Activated CD4-positive, alpha-beta T cell treated with anti-CD3 and anti-CD28 coated beads, Interleukin-2, amount 50 U/mL, for 48 hours (primary cell): ENCODE data around the gene PRPF8.
A peak's percentile ranks its signal among the peaks of the same experiment; 100 is the strongest.

ENCODE experiments used
- DNase-seq, 2 experiments: peaks; one replicate each; pipeline ENCODE4 v3.0.0-alpha.2; 2020

PRPF8 gene

DNA sequence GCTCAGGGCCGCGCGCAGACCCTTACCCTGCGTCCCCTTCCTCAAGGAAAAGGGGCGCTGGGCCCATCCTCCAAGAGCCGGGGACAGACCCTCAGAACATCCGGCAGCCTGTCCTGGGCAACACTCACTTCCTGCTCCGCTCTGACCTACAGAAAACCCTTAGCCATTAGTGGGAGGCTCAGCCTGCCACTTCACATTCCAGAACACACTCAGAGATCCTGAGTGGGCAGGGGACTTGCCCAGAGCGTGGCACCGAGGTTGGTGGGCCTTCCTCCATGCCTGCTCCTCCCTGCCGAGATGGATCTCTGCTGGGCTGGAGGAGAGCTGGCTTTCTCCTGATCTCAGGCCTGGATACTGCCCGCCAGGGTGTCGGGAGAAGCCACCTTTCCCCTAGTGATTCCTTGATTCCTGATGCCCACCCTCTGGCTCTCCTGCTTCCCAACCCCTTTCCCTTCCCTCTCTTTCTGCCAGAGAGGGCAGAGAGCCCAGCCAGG lies 40.6 kb downstream of the PRPF8 start:
- DNase-seq: peak in 1 of 2 experiments; percentile 23

- peak; percentile 34 to 42 for DNase-seq
Observed at GRCh38 chr17:1643293-1643998, 41.2 kb downstream of the PRPF8 start.

- no peak for DNase-seq
Observed at GRCh38 chr17:1641065-1641403, 43.6 kb downstream of the PRPF8 start.

- DNase-seq: no peak
Observed at GRCh38 chr17:1640329-1641064, 44.2 kb downstream of the PRPF8 start.

DNA sequence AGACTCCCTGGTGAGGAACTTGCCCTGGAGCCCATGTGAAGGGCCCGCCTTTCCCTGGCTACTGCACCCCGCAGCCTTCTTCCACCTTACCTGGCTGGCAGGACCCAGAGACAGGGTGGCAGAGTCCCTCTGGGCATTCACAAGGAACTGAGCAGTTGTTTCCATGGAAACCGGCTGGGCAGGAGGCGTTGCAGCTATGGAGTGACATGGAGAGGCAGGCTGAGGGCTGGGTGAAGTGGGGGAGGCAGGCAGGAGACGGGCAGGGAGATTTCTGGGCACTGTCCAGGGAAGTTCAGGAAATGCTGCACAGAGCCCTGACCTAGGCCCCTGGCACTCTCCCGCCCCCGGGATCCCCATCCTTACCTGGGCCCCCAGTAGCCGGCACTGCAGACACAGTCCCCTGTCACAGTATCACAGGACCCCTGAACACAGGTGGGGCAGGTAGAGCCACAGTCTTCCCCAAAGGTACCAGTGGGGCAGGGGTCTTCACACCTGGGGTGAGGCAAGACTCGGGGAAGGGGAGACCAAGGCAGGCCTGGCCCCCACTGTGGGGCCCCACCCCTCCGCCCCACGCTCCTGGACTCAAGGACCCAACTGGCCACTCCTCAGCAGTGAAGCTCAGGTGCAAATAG lies 45.0 kb downstream of the PRPF8 start:
- DNase-seq: no peak

- no peak for DNase-seq
Observed at GRCh38 chr17:1638624-1639300, 45.9 kb downstream of the PRPF8 start.

DNA sequence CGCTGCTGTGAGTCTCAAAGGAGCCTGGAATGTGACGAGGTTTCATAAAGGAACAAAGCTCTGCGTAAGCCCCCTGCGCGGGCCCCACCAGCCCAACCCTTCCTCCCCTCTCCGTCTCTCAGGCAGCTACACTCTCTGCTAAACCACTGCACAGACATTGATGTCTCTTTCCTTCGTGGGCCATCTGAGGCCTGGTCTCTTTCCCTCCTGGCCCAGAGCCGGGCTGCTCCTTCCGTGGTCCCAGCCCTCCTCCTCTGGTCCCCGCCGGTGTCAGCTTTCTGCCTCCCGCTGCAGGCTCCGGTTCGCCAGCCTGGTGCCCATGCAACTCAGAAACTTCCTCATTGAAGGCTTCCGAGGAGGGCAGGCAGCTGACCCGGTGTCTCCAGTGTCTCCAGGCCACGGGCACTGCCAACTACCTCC lies 46.5 kb downstream of the PRPF8 start:
- no peak for DNase-seq

- DNase-seq: no peak
Observed at GRCh38 chr17:1636732-1637285, 47.9 kb downstream of the PRPF8 start.

DNA sequence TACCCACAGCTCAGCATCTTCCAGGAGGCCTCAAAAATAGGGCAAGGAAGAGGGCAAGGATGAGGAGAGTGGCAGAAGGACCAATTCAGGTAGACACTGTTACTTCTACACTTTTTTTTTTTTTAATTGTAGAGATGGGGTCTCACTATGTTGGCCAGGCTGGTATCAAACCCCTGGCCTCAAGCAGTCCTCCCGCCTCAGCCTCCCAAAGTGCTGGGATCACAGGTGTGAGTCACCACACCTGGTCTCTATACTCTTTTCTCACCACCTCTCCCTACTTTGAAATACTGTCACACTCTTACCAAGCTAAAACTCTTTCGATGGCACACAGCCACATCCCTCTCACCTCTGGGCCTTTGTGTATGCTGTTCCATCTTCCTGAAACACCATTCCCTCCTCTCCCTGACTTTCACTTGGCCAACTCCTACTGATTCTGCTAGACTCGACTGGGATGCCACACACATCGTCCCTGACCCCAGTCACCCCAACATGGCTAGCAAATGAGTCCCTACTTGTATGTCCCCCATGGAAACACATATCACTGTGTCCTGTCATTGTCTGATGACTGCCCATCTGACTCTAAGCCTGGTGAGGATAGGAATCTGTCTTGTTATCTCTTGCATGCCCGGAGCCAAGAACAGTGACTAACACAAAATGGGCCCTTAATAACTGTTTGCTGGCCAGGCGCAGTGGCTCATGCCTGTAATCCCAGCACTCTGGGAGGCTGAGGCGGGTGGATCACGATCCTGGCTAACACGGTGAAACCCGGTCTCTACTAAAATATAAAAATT lies 48.8 kb downstream of the PRPF8 start:
- DNase-seq: no peak

- DNase-seq: no peak
Observed at GRCh38 chr17:1634841-1635650, 49.6 kb downstream of the PRPF8 start.

DNA sequence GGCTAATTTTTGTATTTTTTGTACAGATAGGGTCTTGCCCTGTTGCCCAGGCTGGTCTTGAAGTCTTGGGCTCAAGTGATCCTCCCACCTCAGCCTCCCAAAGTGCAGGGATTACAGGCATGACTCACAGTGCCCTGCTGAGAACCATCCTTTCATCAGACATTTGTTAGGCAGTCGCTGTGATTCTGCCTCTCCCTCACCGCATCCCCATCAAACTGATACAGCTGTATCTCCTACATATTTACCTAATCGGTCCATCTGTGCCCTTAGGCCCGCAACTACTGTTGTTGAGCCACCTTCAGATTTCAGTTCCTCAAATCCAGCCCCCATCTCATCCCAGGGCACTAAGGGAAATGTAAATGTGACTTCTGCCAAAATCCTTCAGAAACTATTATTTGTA lies 54.0 kb downstream of the PRPF8 start:
- no peak for DNase-seq

DNA sequence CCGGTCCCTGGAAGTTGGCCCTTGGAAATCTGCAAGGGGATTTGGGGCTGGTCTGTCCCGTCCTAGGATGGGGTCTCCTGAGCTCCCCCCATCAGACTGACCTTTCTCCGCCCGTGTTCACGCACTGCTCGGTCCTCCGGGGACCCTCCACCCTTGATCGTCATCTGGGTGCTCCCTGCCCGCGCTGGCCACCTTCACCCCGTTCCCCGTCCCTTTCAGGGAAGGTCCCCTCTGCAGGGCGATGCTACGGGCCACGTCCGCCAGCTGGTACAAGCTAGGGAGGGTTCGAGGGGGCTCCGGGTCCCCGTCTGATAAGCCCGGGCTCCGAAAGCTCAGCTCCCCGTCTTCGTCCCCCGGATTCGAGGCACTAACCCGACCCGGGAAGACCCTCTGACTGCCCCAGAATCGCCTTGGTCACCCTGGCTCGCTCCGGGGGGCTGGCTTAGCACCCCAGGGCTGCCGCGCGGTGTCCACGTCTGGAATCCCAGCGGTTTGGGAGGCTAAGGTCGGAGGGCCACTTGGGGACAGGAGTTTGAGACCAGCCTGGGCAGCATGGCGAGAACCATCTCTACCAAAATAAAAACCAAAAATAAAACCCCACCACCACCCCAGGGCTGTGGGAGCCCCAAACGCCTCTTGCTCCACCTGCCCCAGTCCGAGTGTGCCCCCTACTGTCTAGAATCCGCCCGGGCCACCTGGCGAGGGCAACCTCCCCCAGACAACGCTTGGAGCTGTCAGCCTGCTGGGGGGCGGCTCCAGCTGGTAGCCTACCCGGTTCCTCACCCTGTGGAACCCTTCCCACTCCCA lies 55.0 kb downstream of the PRPF8 start:
- DNase-seq: peak; percentile 89 to 92

GRCh38 chr17:1628856-1629503 lies 55.7 kb downstream of the PRPF8 start:
- DNase-seq: peak; percentile 89 to 92

DNA sequence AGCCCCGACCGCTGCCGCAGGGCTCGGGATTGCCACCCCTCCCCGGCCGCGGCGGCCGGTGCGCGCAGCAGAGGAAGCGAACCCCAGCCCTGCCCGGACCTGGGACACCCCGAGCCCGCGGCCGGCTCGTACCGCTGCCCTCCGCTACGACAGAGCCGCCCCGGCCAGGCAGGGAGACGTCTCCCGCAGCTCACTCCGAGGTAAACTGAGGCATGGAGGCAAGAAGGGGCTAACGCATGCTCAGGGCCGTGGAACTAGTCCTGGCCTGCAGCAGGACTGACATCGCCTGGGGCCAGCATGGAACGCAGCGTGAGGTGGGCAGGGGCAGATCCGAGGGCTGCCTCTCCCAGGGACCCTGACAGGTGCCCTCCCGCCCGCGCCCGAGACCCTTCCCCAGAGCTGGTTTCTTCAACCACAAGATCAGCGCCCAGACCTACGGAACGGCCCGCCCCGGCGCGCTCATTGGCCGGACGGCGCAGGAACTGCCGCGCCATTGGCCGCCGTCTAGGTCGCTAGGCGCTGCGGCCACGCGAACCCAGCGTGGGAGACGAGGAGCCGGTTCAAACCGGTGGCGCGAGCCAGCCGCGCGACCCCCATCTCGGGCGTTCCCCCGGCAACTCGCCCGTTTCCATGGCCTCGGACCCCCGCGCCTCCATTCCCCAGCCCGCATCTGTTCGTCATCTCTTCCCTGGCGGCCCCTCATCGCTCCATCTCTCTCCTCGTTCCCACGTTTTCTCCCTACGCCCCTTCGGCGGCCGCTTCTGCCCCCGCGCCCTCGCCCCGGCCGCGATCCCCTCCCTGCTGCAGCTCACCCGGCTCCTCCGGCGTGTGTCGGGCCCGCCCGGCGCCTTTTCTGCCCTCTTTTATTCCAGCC lies 56.4 kb downstream of the PRPF8 start, which contains the start of gene SLC43A2:
Gene SLC43A2 (minus strand): TSS at position 853 of the 874 bp plus-strand sequence. CDS start 960 bp downstream, outside the sequence.
- DNase-seq: peak; percentile 75 to 80

DNA sequence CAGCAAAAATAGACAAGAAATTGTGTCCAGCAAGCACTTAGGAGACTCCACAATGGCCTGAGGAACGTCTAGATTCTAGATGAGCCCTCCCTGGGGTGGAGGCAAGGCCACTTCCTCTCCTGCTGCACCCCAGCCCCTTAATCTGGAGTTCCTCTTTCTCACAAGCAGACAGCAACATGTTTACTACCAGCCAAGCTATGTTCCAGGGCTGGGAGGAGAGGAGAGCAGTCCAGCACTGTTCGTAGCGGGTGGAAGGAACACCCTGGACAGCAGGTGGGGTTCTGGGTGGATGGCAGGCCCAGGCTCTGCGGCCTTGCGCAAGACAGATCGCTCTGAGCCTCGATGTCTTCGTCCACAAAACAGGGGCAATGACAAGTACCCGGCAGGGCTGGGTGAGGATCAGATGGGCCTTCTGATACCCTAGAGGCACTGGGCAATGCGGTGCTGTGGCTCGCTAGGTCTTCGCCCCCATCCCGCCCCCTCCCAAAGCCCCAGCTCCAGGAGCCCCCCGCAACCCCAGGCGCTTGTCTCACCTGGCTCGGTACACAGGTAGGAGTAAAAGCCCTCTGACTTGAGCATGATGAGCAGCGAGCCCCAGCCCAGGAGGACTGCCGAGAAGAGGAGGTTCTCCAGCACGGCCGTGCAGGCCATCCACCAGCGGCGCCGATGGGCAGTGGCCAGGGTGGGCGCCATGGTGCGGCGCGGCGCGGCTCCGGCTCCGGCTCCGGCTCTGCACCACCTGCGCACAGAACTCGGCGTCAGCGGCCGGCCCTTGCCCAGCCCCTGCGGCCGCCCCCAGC lies 57.3 kb downstream of the PRPF8 start:
- no peak for DNase-seq

GRCh38 chr17:1626333-1626732 lies 58.3 kb downstream of the PRPF8 start:
- no peak for DNase-seq

GRCh38 chr17:1625581-1625980 lies 59.1 kb downstream of the PRPF8 start:
- no peak for DNase-seq

- no peak for DNase-seq
Observed at GRCh38 chr17:1625053-1625452, 59.6 kb downstream of the PRPF8 start.
